GM18861 (cell line): Measurements from ENCODE around the gene OPN3.

ENCODE experiments used
- ATAC-seq: cut with Tn5 transposase; IDR thresholded peaks from one replicate; pipeline ENCODE4 v1.9.1; 2021; ENCODE audit not compliant: unreplicated experiment

The OPN3 gene

DNA sequence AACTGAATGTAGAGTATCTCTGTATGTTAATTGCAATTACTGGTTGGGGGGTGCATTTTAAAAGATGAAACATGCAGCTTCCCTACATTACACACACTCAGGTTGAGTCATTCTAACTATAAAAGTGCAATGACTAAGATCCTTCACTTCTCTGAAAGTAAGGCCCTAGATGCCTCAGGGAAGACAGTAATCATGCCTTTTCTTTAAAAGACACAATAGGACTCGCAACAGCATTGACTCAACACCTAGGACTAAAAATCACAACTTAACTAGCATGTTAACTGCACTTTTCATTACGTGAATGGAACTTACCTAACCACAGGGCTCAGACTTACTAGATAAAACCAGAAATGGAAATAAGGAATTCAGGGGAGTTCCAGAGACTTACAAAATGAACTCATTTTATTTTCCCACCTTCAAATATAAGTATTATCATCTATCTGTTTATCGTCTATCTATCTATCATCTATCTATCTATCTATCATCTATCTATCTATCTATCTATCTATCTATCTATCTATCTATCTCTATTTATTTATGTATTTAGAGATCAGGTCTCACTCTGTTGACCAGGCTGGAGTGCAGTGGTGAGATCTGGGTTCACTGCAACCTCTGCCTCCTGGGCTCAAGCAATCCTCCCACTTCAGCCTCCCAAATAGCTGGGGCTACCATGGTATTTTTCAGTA, 47.8 kb downstream of the OPN3 start:
- ATAC-seq, result peak; percentile 63

- ATAC-seq, result no peak
These were observed 48.4 kb downstream of the OPN3 start for GRCh38 chr1:241591736-241592135.

DNA sequence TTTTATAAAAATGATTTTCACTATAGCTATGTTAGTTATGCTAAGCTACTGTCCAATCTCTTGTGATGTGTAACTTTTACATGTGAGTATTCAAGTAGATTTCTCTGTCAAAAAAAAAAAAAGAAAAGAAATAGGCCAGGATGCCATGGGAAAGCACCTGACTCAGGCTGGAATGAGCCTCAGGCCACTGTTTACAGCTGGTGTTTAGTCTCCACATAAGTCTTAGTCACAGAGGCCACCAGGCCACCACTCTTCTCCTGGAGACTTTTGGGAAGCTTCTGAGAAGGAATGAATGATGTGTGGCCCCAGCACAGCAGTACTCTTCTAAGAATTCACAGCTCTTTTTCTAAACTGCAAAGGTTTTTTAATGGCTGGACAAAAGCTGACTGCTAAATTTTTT, 48.9 kb downstream of the OPN3 start:
- ATAC-seq, result no peak

GRCh38 chr1:241590719-241591118, 49.5 kb downstream of the OPN3 start:
- no peak for ATAC-seq

- no peak for ATAC-seq
These were observed 50.6 kb downstream of the OPN3 start for GRCh38 chr1:241589521-241589920.

DNA sequence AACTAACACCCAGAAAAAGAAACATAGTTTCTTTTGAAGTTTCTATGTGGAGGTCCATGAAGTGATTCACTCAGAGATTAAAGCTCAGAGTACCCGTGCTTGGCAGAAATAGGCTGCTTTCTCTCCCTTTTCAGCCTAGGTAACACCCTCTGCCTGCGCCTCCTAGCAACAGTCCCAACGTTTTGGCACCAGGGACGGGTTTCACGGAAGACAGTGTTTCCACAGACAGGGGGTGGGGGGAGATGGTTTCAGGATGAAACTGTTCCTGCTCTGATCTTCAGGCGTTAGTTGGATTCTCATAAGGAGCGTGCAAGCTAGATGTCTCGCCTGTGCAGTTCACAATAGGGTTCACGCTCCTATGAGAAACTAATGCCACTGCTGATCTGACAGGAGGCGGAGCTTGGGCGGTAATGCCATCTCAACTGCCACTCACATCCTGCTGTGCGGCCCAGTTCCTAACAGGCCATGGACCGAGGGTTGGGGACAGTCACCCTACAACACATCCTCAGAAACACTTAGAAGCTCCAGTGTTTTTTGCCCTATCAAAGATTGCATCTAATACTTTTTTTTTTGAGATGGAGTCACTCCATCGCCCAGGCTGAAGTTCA, 53.2 kb downstream of the OPN3 start:
- ATAC-seq, result no peak

GRCh38 chr1:241582921-241583321, 57.2 kb downstream of the OPN3 start:
- ATAC-seq, result no peak

GRCh38 chr1:241579434-241579833, 60.7 kb downstream of the OPN3 start:
- ATAC-seq, result no peak

DNA sequence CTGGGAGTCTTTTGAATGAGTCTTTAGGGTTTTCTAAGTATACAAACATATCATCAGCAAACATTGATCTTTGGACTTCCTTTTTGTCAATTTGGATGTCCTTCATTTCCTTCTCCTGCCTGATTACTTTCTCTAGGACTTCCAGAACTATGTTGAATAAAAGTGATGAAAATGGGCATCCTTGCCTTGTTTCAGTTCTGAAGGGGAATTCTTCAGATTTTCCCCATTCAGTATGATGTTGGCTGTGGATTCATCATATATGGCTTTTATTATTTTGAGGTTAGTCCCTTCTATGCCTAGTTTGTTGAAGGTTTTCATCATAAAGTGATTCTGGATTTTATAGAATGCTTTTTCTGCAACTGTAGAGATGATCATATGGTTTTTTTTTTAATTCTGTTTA, 66.0 kb downstream of the OPN3 start:
- ATAC-seq, result no peak

GRCh38 chr1:241569848-241570247, 70.3 kb downstream of the OPN3 start:
- no peak for ATAC-seq

GRCh38 chr1:241560849-241561187, 79.4 kb downstream of the OPN3 start:
- no peak for ATAC-seq

GRCh38 chr1:241560146-241560848, 79.9 kb downstream of the OPN3 start:
- no peak for ATAC-seq

DNA sequence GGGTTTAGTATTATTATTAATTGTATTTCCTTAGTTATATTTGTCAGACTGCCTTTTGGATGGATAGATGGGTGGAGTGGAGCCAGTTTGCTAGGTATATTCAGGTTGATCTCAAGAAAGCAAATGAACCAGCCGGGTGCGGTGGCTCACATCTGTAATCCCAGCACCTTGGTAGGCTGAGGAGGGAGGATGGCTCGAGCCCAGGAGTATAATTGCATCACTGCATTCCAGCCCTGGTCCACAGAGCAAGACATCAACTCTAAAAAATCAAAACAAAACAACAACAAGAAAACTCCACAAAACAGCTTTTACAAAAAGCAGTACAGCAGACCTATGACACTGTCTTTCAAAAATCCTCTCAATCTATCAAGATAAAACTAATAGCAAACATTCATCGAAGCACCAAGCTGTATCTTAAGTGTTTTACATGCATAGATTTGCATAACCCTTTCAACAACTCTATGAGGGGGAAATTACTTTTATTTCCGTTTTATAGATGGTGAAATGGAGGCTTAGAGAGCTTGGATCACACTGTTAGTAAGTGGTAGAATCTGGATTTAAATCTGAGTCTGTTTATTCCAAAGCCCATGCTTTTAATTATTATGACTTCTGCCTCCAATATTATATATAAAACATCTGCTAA, 82.5 kb downstream of the OPN3 start:
- no peak for ATAC-seq

DNA sequence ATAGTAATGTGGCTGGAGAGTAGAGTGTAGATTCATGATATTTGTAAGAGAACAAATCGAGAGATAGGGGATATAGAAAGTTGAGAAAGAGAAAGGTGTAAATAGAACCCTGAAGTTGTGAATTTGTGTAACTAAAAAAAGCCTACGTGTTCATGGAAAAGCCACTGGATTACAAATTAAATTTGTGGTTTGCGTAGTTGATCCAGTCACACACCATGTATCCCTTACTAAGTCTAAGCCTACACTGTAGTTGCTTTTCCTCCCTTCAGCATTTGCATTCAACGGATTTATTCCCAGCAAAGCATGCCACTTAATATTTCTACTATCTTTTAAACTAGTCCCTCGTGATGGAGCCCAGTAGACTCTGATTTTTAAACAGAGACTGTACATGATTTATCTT, 83.1 kb downstream of the OPN3 start:
- no peak for ATAC-seq

- no peak for ATAC-seq
These were observed 84.6 kb downstream of the OPN3 start for GRCh38 chr1:241555526-241555925.

- no peak for ATAC-seq
These were observed 86.1 kb downstream of the OPN3 start for GRCh38 chr1:241553886-241554592.

DNA sequence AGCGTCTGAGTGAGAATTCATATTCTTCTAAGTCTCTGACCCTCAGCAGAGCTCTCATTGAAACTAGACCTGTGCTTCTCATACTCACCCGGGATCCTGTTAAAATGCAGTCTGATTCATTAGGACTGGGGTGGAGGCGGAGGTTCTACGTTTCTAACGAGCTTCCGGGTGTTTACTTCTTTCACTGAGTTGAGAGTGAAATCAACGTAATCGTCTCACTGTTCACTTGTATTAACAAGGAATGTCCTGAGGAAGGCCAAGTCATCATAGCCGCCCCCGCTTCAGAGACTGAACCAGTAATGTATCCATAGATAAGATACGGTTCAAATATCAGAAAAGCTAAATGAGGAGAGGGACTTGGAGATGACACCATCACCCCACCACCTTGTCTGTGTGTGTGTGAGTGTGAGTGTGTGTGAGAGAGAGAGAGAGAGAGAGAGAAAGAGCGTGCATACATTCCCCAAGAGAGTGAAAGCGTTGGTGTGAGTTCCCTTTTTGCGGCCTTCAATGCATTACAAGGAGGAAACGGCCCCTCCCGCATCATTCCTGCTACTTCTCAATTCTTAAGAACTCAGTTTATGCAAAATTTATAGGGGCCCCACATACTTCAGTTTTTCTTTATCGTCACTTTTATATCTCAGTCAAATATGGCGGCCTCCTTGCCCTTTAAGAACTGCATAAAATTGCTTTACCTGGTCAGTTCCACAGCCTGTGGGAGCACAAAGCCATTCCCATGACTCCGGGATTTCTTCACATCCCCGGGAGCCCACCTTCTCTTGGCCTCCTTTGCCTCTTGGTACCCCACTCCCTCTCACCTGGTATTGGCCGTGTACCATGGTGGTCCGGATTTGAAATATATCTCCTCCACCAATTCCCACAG, 88.2 kb downstream of the OPN3 start:
- ATAC-seq, result peak; percentile 82

DNA sequence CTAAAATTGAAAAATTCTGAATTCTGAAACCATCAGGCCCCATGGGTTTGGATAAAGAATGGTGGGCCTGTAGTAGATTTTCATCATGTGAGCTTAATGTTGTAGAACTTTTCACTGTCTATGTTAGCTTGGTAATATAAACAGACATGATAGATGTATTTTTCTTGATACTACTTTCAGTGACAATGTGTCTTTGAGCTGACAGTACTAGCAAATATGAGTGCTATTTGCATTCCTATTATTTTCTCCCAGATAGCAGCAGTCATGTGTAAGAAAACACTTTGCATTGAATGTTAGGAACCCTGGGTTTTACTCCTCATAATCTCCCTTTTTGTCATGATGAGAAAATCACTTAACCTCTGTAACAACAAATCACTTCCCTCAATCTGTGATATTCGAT, 89.9 kb downstream of the OPN3 start:
- no peak for ATAC-seq

DNA sequence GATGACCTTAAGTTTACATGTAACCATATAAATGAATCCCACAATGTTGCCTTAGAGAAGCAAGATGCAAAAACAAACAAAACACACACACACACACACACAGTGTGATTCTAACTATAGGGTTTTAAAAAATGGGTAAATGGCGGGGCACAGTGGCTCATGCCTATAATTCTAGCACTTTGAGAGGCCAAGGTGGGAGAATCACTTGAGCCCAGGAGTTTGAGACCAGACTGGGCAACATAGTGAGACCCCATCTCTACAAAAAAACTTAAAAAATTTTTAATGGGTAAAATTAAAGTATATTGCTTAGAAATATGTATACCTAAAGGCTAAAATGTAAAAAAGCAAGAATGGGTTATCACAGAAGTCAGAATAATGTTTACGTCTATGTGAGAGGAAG, 92.2 kb downstream of the OPN3 start:
- ATAC-seq, result no peak
